ENCODE data around the gene CENPP. TPM values are rescaled to one million over a fixed set of nuclear protein-coding genes. Genes with fewer than 3 reads are reported as not detected.

Gene CENPP
- total RNA-seq, 4 donors from 2014 or later, result 2.8 to 51.2 (median 4.9) TPM

GRCh38 chr9:92432972-92433548 lies 107.3 kb downstream of the CENPP start:
- no peak for TF ChIP-seq POLR2A (IDR thresholded peaks at IDR 0.05)
- TF ChIP-seq CTCF (IDR thresholded peaks at IDR 0.05), result no peak
- Histone ChIP-seq H3K4me3 (no peak overlapping the region), H3K36me3 (no peaks in the 10 kb centered on the region), H3K9me3 (no peaks in the 10 kb centered on the region), H3K4me1 (no peaks in the 10 kb centered on the region), H3K27ac (no peak overlapping the region), H3K27me3 (no peaks in the 10 kb centered on the region)
- no peak for DNase-seq

- Histone ChIP-seq H3K4me1 (no peaks in the 10 kb centered on the region), H3K27ac (no peak overlapping the region), H3K36me3 (no peaks in the 10 kb centered on the region), H3K27me3 (no peaks in the 10 kb centered on the region), H3K4me3 (no peak overlapping the region), H3K9me3 (no peaks in the 10 kb centered on the region)
- TF ChIP-seq CTCF (IDR thresholded peaks at IDR 0.05) (no peak), POLR2A (IDR thresholded peaks at IDR 0.05) (no peak)
- DNase-seq, result no peak
These were observed 109.5 kb downstream of the CENPP start for GRCh38 chr9:92435263-92435662.

GRCh38 chr9:92438900-92439526 lies 113.3 kb downstream of the CENPP start:
- no peaks in the 10 kb centered on the region for H3K36me3 ChIP-seq
- H3K27ac ChIP-seq, result no peak overlapping the region
- DNase-seq, result no peak
- TF ChIP-seq CTCF (IDR thresholded peaks at IDR 0.05), result peak in 4 of 6 experiments; percentile 31 to 39 (median 34)
- no peak for TF ChIP-seq POLR2A (IDR thresholded peaks at IDR 0.05)
- no peaks in the 10 kb centered on the region for H3K4me1 ChIP-seq
- no peaks in the 10 kb centered on the region for H3K9me3 ChIP-seq
- H3K27me3 ChIP-seq, result no peaks in the 10 kb centered on the region
- no peak overlapping the region for H3K4me3 ChIP-seq

DNA sequence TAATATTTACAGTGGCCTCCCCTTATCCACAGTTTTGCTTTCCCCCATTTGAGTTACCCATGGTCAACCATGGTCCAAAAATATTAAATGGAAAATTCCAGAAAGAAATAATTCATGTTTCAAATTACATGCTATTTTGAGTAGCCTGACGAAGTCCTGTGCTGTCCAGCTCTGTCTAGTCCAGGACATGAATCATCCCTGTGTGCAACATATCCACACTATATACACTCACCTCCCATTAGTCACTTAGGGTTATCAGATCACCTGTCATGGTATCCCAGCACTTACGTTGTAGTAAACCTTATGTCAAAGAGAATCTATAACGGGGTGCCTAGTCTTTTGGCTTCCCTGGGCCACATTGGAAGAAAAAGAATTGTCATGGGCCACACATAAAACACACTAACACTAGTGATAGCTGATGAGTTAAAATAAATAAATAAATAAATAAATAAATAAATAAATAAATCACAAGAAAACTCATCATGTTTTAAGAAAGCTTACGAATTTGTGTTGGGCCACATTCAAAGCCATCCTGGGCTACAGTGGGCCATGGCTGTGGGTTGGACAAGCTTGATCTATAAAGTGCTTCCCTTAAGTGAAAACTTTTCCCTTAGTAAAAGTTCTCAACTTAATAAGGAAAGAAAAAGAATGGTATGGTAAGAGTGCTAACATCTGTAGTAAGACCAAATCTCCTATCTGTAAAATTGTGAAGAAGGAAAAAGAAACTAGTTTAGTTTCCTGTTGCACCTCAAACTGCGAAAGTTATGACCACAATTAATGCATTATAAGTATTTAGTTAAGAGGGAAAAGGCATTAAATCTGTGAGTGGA lies 114.4 kb downstream of the CENPP start:
- TF ChIP-seq POLR2A (IDR thresholded peaks at IDR 0.05) (no peak), CTCF (IDR thresholded peaks at IDR 0.05) (no peak)
- Histone ChIP-seq H3K36me3 (no peaks in the 10 kb centered on the region), H3K9me3 (no peaks in the 10 kb centered on the region), H3K27me3 (no peaks in the 10 kb centered on the region), H3K4me3 (no peak overlapping the region), H3K4me1 (no peaks in the 10 kb centered on the region), H3K27ac (no peak overlapping the region)
- DNase-seq, result no peak

- no peak for TF ChIP-seq CTCF (IDR thresholded peaks at IDR 0.05)
- TF ChIP-seq POLR2A (IDR thresholded peaks at IDR 0.05), result no peak
- no peaks in the 10 kb centered on the region for H3K36me3 ChIP-seq
- H3K4me3 ChIP-seq, result no peak overlapping the region
- no peaks in the 10 kb centered on the region for H3K9me3 ChIP-seq
- no peaks in the 10 kb centered on the region for H3K27me3 ChIP-seq
- no peaks in the 10 kb centered on the region for H3K4me1 ChIP-seq
- DNase-seq, result no peak
- no peak overlapping the region for H3K27ac ChIP-seq
These were observed 114.9 kb downstream of the CENPP start for GRCh38 chr9:92440751-92441046.
